Measurements from ENCODE around the gene RCSD1.
"Not testable (repeated sequence)": the region's sequence is repeated elsewhere in the genome, so short reads cannot be mapped to it uniquely, and the experiment has no call there.

The RCSD1 gene

GRCh38 chr1:167710836-167711235 is 80.8 kb downstream of the RCSD1 start:
- DNase-seq (ENCODE audit: low read depth in 2 of 2, low spot score in 1 of 2) = no peak

GRCh38 chr1:167711797-167712196 is 81.8 kb downstream of the RCSD1 start:
- DNase-seq (ENCODE audit: low read depth in 2 of 2, low spot score in 1 of 2) = no peak

- DNase-seq (ENCODE audit: low read depth in 2 of 2, low spot score in 1 of 2) = no peak
Measured at GRCh38 chr1:167713330-167714081, 83.5 kb downstream of the RCSD1 start.

GRCh38 chr1:167714098-167714438 is 84.0 kb downstream of the RCSD1 start:
- peak in 1 of 2 donors; percentile 64 for DNase-seq (ENCODE audit: low read depth in 2 of 2, low spot score in 1 of 2)

GRCh38 chr1:167714439-167715156 is 84.6 kb downstream of the RCSD1 start:
- DNase-seq (ENCODE audit: low read depth in 2 of 2, low spot score in 1 of 2) = peak; percentile 77 to 98

GRCh38 chr1:167715157-167715999 is 85.3 kb downstream of the RCSD1 start:
- DNase-seq (ENCODE audit: low read depth in 2 of 2, low spot score in 1 of 2) = peak; percentile 65 to 76

GRCh38 chr1:167716000-167716271 is 85.9 kb downstream of the RCSD1 start:
- no peak for DNase-seq (ENCODE audit: low read depth in 2 of 2, low spot score in 1 of 2)

- DNase-seq (ENCODE audit: low read depth in 2 of 2, low spot score in 1 of 2) = no peak
Measured at GRCh38 chr1:167717351-167717750, 87.3 kb downstream of the RCSD1 start.

GRCh38 chr1:167718914-167719691 is 89.1 kb downstream of the RCSD1 start:
- no peak for DNase-seq (ENCODE audit: low read depth in 2 of 2, low spot score in 1 of 2)

GRCh38 chr1:167719715-167720421 is 89.8 kb downstream of the RCSD1 start:
- not testable (repeated sequence) for DNase-seq (ENCODE audit: low read depth in 2 of 2, low spot score in 1 of 2)

- no peak for DNase-seq (ENCODE audit: low read depth in 2 of 2, low spot score in 1 of 2)
Measured at GRCh38 chr1:167720965-167721616, 91.1 kb downstream of the RCSD1 start.

GRCh38 chr1:167721617-167722151 is 91.7 kb downstream of the RCSD1 start, which contains the start of gene MPZL1:
MPZL1 (plus strand) TSS chr1:167721982; CDS start chr1:167722152, 170 bp downstream.
- DNase-seq (ENCODE audit: low read depth in 2 of 2, low spot score in 1 of 2) = peak; percentile 85 to 90

- no peak for DNase-seq (ENCODE audit: low read depth in 2 of 2, low spot score in 1 of 2)
Measured at GRCh38 chr1:167722152-167722869, 92.3 kb downstream of the RCSD1 start.

GRCh38 chr1:167722870-167723251 is 92.8 kb downstream of the RCSD1 start:
- DNase-seq (ENCODE audit: low read depth in 2 of 2, low spot score in 1 of 2) = no peak

- no peak for DNase-seq (ENCODE audit: low read depth in 2 of 2, low spot score in 1 of 2)
Measured at GRCh38 chr1:167723707-167724323, 93.8 kb downstream of the RCSD1 start.

- no peak for DNase-seq (ENCODE audit: low read depth in 2 of 2, low spot score in 1 of 2)
Measured at GRCh38 chr1:167726008-167726407, 96.0 kb downstream of the RCSD1 start.

GRCh38 chr1:167728818-167729410 is 98.9 kb downstream of the RCSD1 start:
- DNase-seq (ENCODE audit: low read depth in 2 of 2, low spot score in 1 of 2) = no peak

GRCh38 chr1:167734227-167734626 is 104.2 kb downstream of the RCSD1 start:
- no peak for DNase-seq (ENCODE audit: low read depth in 2 of 2, low spot score in 1 of 2)
